Measurements from ENCODE around the gene CELF5.
A peak's percentile ranks its signal among the peaks of the same experiment; 100 is the strongest.

Gene CELF5

DNA sequence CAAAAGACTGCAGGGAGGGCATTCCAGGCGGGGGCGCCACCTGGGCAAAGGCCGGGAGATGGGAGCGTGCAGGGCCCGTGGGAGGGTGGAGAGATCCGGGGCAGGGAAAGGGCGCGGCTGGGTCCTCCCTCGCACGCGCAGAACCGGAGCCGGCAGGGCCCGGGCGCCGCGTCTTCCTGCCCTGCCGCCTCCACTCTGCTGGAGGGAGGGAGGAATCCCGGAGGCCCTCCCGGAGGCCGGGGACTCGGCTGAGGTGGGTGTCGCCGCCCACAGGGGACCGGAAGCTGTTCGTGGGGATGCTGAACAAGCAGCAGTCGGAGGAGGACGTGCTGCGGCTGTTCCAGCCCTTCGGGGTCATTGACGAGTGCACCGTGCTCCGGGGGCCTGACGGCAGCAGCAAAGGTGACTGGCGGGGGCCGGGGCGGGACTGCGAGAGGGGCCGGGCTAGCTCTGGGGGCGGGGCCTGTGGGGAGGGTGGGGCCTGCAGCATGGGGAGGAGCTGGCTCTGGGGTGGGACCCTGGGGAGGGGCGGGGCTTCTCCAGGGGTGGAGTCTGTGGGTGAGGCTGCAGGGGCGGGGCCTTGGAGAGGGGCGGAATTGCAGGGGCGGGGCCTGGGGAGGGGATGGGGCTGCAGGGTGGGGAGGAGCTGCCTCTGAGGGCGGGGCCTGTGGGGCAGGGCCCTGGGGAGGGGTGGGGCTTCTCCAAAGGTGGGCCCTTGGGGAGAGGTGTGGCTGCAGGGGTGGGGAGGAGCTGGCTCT, 51.3 kb downstream of the CELF5 start (continued):
- TF ChIP-seq, protein P1, sequence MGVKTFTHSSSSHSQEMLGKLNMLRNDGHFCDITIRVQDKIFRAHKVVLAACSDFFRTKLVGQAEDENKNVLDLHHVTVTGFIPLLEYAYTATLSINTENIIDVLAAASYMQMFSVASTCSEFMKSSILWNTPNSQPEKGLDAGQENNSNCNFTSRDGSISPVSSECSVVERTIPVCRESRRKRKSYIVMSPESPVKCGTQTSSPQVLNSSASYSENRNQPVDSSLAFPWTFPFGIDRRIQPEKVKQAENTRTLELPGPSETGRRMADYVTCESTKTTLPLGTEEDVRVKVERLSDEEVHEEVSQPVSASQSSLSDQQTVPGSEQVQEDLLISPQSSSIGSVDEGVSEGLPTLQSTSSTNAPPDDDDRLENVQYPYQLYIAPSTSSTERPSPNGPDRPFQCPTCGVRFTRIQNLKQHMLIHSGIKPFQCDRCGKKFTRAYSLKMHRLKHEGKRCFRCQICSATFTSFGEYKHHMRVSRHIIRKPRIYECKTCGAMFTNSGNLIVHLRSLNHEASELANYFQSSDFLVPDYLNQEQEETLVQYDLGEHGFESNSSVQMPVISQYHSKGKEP (tag by site-specific recombination; IDR thresholded peaks at IDR 0.05): no peak
- TF ChIP-seq ZNF221 (tag by site-specific recombination; IDR thresholded peaks at IDR 0.05; ENCODE audit: borderline replicate concordance): no peak
- TF ChIP-seq ZNF830 (tag by site-specific recombination; IDR thresholded peaks at IDR 0.05; ENCODE audit: low read depth): no peak
- TF ChIP-seq, protein P2, sequence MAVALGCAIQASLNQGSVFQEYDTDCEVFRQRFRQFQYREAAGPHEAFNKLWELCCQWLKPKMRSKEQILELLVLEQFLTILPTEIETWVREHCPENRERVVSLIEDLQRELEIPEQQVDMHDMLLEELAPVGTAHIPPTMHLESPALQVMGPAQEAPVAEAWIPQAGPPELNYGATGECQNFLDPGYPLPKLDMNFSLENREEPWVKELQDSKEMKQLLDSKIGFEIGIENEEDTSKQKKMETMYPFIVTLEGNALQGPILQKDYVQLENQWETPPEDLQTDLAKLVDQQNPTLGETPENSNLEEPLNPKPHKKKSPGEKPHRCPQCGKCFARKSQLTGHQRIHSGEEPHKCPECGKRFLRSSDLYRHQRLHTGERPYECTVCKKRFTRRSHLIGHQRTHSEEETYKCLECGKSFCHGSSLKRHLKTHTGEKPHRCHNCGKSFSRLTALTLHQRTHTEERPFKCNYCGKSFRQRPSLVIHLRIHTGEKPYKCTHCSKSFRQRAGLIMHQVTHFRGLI (tag by site-specific recombination; IDR thresholded peaks at IDR 0.05): no peak
- TF ChIP-seq ZNF555 (tag by site-specific recombination; conservative IDR thresholded peaks at IDR 0.05): no peak
- no peak for TF ChIP-seq ZNF248 (tag by site-specific recombination; IDR thresholded peaks at IDR 0.05)
- TF ChIP-seq, protein P3, sequence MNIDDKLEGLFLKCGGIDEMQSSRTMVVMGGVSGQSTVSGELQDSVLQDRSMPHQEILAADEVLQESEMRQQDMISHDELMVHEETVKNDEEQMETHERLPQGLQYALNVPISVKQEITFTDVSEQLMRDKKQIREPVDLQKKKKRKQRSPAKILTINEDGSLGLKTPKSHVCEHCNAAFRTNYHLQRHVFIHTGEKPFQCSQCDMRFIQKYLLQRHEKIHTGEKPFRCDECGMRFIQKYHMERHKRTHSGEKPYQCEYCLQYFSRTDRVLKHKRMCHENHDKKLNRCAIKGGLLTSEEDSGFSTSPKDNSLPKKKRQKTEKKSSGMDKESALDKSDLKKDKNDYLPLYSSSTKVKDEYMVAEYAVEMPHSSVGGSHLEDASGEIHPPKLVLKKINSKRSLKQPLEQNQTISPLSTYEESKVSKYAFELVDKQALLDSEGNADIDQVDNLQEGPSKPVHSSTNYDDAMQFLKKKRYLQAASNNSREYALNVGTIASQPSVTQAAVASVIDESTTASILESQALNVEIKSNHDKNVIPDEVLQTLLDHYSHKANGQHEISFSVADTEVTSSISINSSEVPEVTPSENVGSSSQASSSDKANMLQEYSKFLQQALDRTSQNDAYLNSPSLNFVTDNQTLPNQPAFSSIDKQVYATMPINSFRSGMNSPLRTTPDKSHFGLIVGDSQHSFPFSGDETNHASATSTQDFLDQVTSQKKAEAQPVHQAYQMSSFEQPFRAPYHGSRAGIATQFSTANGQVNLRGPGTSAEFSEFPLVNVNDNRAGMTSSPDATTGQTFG (tag by site-specific recombination; IDR thresholded peaks at IDR 0.05; ENCODE audit: borderline replicate concordance): no peak
- TF ChIP-seq ZNF266 (tag by site-specific recombination; IDR thresholded peaks at IDR 0.05; ENCODE audit: low read depth): no peak
- no peak for TF ChIP-seq REPIN1 (tag by site-specific recombination; IDR thresholded peaks at IDR 0.05; ENCODE audit: low read depth)
- TF ChIP-seq, protein P4, sequence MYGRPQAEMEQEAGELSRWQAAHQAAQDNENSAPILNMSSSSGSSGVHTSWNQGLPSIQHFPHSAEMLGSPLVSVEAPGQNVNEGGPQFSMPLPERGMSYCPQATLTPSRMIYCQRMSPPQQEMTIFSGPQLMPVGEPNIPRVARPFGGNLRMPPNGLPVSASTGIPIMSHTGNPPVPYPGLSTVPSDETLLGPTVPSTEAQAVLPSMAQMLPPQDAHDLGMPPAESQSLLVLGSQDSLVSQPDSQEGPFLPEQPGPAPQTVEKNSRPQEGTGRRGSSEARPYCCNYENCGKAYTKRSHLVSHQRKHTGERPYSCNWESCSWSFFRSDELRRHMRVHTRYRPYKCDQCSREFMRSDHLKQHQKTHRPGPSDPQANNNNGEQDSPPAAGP (tag by site-specific recombination; IDR thresholded peaks at IDR 0.05): 0 out of 2 replicates have a peak, but pooled peaks have one; percentile 48
- no peak for TF ChIP-seq ZNF654 (tag by site-specific recombination; IDR thresholded peaks at IDR 0.05; ENCODE audit: low read depth)
- TF ChIP-seq ZFHX2 (tag by site-specific recombination; conservative IDR thresholded peaks at IDR 0.05): peak; percentile 98
- no peak for TF ChIP-seq ZNF707 (tag by site-specific recombination; IDR thresholded peaks at IDR 0.05)
- TF ChIP-seq ZNF404 (tag by site-specific recombination; IDR thresholded peaks at IDR 0.05): no peak
- TF ChIP-seq PRDM1 (tag by site-specific recombination; IDR thresholded peaks at IDR 0.05): no peak
- no peak for TF ChIP-seq ZNF157 (tag by site-specific recombination; IDR thresholded peaks at IDR 0.05)
- TF ChIP-seq, protein P5, sequence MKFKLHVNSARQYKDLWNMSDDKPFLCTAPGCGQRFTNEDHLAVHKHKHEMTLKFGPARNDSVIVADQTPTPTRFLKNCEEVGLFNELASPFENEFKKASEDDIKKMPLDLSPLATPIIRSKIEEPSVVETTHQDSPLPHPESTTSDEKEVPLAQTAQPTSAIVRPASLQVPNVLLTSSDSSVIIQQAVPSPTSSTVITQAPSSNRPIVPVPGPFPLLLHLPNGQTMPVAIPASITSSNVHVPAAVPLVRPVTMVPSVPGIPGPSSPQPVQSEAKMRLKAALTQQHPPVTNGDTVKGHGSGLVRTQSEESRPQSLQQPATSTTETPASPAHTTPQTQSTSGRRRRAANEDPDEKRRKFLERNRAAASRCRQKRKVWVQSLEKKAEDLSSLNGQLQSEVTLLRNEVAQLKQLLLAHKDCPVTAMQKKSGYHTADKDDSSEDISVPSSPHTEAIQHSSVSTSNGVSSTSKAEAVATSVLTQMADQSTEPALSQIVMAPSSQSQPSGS (tag by site-specific recombination; IDR thresholded peaks at IDR 0.05; ENCODE audit: low read depth): no peak
- no peak for TF ChIP-seq GLI4 (tag by site-specific recombination; IDR thresholded peaks at IDR 0.05)
- peak; percentile 77 for TF ChIP-seq KLF7 (tag by site-specific recombination; IDR thresholded peaks at IDR 0.05; ENCODE audit: borderline replicate concordance)
- no peak for TF ChIP-seq HOXA7 (CRISPR knock-in tag; IDR thresholded peaks at IDR 0.05; ENCODE audit: borderline replicate concordance)
- TF ChIP-seq ZNF837 (tag by site-specific recombination; IDR thresholded peaks at IDR 0.05): 0 out of 2 replicates have a peak, but pooled peaks have one; percentile 65
- TF ChIP-seq KLF8 (tag by site-specific recombination; IDR thresholded peaks at IDR 0.05): peak; percentile 76; the same call in 1 of the 2 replicates
- TF ChIP-seq ZXDB (tag by site-specific recombination; IDR thresholded peaks at IDR 0.05): peak; percentile 63
- TF ChIP-seq, protein P6, sequence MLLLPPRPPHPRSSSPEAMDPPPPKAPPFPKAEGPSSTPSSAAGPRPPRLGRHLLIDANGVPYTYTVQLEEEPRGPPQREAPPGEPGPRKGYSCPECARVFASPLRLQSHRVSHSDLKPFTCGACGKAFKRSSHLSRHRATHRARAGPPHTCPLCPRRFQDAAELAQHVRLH (tag by site-specific recombination; IDR thresholded peaks at IDR 0.05): peak; percentile 85; the same call in 1 of the 2 replicates
- no peak; the same call in 1 of the 2 replicates for TF ChIP-seq ZNF561 (tag by site-specific recombination; IDR thresholded peaks at IDR 0.05; ENCODE audit: borderline replicate concordance)
- TF ChIP-seq KLF16 (tag by site-specific recombination; IDR thresholded peaks at IDR 0.05): peak; percentile 82
- peak; percentile 66 for TF ChIP-seq SP3 (tag by site-specific recombination; IDR thresholded peaks at IDR 0.05)
- TF ChIP-seq SALL2 (tag by site-specific recombination; IDR thresholded peaks at IDR 0.05; ENCODE audit: borderline replicate concordance): no peak
